Measurements from ENCODE around the gene RBBP4. TPM values are rescaled to one million over a fixed set of nuclear protein-coding genes. Genes with fewer than 3 reads are reported as not detected.
"Not testable (repeated sequence)": the region's sequence is repeated elsewhere in the genome, so short reads cannot be mapped to it uniquely, and the experiment has no call there.

Gene RBBP4
- total RNA-seq, 2 donors from 2014 or later: 122 to 183 TPM

DNA sequence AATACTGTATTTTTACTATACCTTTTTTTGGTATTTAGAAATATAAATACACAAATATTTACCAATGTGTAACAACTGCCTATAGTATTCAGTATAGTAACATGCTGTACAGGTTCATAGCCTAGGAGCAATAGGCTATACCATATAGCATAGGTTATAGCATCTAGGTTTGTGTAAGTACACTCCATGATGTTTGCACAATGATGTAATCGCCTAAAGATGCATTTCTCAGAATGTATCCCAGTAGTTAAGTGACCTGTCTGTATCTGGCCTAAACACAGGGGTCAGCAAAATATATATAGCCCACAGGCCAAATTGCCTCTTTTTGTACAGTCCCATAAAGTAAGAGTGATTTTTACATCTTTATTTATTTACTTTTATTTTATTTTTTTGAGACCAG, 24.8 kb upstream of the RBBP4 start:
- WGBS: 91% methylated on average over 1 of the region's 1 CpG
- Histone ChIP-seq H3K4me3 (no peak overlapping the region), H3K9me3 (no peaks in the 10 kb centered on the region)

DNA sequence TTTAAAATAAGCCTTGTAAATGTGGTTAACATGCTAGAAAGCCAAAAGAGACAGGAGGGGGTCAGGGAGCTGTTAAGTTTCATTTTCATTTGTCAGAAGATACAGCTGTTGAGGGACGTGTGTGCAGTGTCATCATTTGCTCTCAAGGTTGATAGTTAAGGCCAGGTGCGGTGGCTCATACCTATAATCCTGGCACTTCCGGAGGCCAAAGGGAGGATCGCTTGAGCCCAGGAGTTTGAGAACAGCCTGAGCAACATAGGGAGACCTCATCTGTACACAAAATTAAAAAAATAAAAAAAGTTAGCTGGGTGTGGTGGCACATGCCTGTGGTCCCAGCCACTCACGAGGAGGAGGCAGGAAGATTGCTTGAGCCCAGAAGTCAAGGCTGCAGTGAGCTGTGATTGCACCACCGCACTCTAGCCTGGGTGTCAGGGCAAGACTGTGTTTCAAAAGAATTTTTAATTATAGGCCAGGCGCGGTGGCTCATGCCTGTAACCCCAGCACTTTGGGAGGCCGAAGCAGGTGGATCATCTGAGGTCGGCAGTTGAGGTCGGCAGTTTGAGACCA, 23.3 kb upstream of the RBBP4 start:
- TF ChIP-seq, protein P1, sequence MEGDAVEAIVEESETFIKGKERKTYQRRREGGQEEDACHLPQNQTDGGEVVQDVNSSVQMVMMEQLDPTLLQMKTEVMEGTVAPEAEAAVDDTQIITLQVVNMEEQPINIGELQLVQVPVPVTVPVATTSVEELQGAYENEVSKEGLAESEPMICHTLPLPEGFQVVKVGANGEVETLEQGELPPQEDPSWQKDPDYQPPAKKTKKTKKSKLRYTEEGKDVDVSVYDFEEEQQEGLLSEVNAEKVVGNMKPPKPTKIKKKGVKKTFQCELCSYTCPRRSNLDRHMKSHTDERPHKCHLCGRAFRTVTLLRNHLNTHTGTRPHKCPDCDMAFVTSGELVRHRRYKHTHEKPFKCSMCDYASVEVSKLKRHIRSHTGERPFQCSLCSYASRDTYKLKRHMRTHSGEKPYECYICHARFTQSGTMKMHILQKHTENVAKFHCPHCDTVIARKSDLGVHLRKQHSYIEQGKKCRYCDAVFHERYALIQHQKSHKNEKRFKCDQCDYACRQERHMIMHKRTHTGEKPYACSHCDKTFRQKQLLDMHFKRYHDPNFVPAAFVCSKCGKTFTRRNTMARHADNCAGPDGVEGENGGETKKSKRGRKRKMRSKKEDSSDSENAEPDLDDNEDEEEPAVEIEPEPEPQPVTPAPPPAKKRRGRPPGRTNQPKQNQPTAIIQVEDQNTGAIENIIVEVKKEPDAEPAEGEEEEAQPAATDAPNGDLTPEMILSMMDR (IDR thresholded peaks at IDR 0.05): no peak
- TF ChIP-seq POLR2A (IDR thresholded peaks at IDR 0.05): no peak
- TF ChIP-seq POLR2AphosphoS5 (IDR thresholded peaks at IDR 0.05): no peak
- Histone ChIP-seq H3K9me3 (no peaks in the 10 kb centered on the region), H3K27me3 (replicated peaks; ENCODE audit: insufficient read depth) (no peaks in the 10 kb centered on the region), H3K27ac (no peak overlapping the region), H3K36me3 (no peaks in the 10 kb centered on the region), H3K4me1 (replicated peaks) (no peaks in the 10 kb centered on the region), H3K4me3 (no peak overlapping the region)
- no peak for DNase-seq (ENCODE audit: low spot score)
- 74% methylated on average over 11 of the region's 11 CpGs for WGBS
- intact Hi-C loops (cut with DNase I): loop anchor here (10.0 kb wide), 2 partner anchors 173 to 223 kb away; no protein-coding TSS in a partner anchor

More for the DNA sequence above, 24.8 kb upstream of the RBBP4 start:
- Histone ChIP-seq H3K36me3 (no peaks in the 10 kb centered on the region), H3K4me1 (replicated peaks) (no peaks in the 10 kb centered on the region), H3K27ac (no peak overlapping the region), H3K27me3 (replicated peaks; ENCODE audit: insufficient read depth) (no peaks in the 10 kb centered on the region)
- intact Hi-C loops (cut with DNase I): loop anchor here (10.0 kb wide), 2 partner anchors 171 to 221 kb away; no protein-coding TSS in a partner anchor
- no peak for DNase-seq (ENCODE audit: low spot score)
- TF ChIP-seq POLR2A (IDR thresholded peaks at IDR 0.05) (no peak), POLR2AphosphoS5 (IDR thresholded peaks at IDR 0.05) (no peak)
- TF ChIP-seq, protein P1 (IDR thresholded peaks at IDR 0.05): no peak

GRCh38 chr1:32630173-32630572, 20.8 kb upstream of the RBBP4 start:
- H3K27me3 ChIP-seq (replicated peaks; ENCODE audit: insufficient read depth); H3K4me1 ChIP-seq (replicated peaks); H3K27ac ChIP-seq; intact Hi-C loops (cut with DNase I); H3K36me3 ChIP-seq; DNase-seq (ENCODE audit: low spot score); H3K4me3 ChIP-seq; H3K9me3 ChIP-seq: not testable (repeated sequence)
- WGBS: 97% methylated on average over 4 of the region's 4 CpGs

DNA sequence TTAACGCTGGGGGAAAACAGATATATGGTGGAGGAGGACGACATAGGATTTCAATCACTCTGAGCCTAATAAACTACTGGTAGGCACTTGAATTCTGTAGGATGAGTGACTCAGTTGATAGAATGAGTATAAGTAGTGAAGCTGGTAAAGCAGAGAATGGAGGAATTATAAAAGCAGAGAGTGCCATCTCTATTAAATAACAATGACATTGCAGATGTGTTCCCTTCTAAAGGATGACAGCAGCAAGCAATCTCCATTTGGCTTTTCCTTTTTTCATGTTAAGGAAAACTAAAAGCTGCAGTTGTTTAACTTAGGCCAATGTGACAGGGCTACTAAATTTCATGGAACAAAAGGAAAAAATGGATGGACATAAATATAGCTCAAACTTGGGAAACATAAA, 18.2 kb upstream of the RBBP4 start:
- no peak for DNase-seq (ENCODE audit: low spot score)
- 70% methylated on average over 2 of the region's 2 CpGs for WGBS
- intact Hi-C loops (cut with DNase I): no loop called here
- Histone ChIP-seq H3K27ac (no peak overlapping the region), H3K9me3 (no peaks in the 10 kb centered on the region), H3K36me3 (no peaks in the 10 kb centered on the region), H3K4me3 (no peak overlapping the region), H3K27me3 (replicated peaks; ENCODE audit: insufficient read depth) (no peaks in the 10 kb centered on the region), H3K4me1 (replicated peaks) (no peaks in the 10 kb centered on the region)
- TF ChIP-seq POLR2A (IDR thresholded peaks at IDR 0.05) (no peak), POLR2AphosphoS5 (IDR thresholded peaks at IDR 0.05) (no peak)
- TF ChIP-seq, protein P1 (IDR thresholded peaks at IDR 0.05): no peak

DNA sequence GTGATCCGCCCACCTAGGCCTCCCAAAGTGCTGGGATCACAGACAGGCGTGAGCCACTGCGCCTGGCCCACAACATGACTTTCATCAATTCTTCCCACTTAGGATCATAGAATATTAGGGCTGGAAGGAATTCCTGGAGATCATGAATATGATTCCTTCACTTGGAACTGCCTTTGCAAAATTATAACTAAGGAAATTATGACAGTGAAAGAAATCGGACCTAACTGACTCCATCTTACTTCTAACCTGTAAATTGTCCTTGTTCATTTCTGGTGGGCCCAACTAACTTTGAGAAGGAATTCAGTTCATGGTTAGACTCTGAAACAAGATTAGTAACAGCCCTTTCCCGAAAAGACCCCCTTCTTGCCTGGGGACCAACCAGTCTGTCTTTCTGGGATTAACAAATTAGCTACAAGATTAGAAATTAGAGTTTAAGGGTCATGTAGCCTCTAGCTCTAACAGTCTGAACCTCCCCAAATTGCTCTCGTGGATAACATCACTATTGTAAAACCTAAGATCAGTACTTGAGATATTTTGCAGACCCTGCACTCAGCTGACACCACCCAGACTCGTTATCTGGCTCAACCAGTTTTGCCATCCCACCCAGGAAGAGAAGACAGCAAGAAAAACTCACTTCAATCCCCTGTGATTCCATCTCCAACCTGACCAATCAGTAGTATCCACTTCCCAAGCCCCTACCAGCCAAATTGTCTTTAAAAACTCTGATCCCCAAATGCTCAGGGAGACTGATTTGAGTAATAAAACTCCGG, 15.3 kb upstream of the RBBP4 start:
- Histone ChIP-seq H3K27ac (no peak overlapping the region), H3K4me3 (no peak overlapping the region), H3K27me3 (replicated peaks; ENCODE audit: insufficient read depth) (no peaks in the 10 kb centered on the region), H3K36me3 (no peaks in the 10 kb centered on the region), H3K9me3 (no peaks in the 10 kb centered on the region), H3K4me1 (replicated peaks) (no peaks in the 10 kb centered on the region)
- DNase-seq (ENCODE audit: low spot score): no peak
- WGBS: 82% methylated on average over 8 of the region's 8 CpGs
- TF ChIP-seq, protein P1 (IDR thresholded peaks at IDR 0.05): no peak
- TF ChIP-seq POLR2AphosphoS5 (IDR thresholded peaks at IDR 0.05) (no peak), POLR2A (IDR thresholded peaks at IDR 0.05) (no peak)
- intact Hi-C loops (cut with DNase I): no loop called here
